ENCODE results near the gene TARS3. TPM values are rescaled to one million over a fixed set of nuclear protein-coding genes. Genes with fewer than 3 reads are reported as not detected.

TARS3 gene
- total RNA-seq, 1 donor from 2014 or later = 6.9 TPM

- DNase-seq (ENCODE audit: extremely low spot score in 2 of 2) = no peak
- H3K9me3 ChIP-seq = no peaks in the 10 kb centered on the region
- no peaks in the 10 kb centered on the region for H3K27me3 ChIP-seq
- no peak overlapping the region for H3K27ac ChIP-seq
- TF ChIP-seq POLR2AphosphoS5 (IDR thresholded peaks at IDR 0.05; ENCODE audit: insufficient read depth in 1 of 2, low read depth in 1 of 2) = no peak
- TF ChIP-seq POLR2A (IDR thresholded peaks at IDR 0.05) = no peak
- TF ChIP-seq CTCF (IDR thresholded peaks at IDR 0.05) = no peak
- H3K4me3 ChIP-seq = no peak overlapping the region
- intact Hi-C loops (cut with DNase I) = no loop called here
- no peaks in the 10 kb centered on the region for H3K36me3 ChIP-seq
- peaks cover 21% of the 10 kb centered on the region for H3K4me1 ChIP-seq
Measured at GRCh38 chr15:101611580-101612299, 112.5 kb downstream of the TARS3 start.

GRCh38 chr15:101611007-101611406, 113.3 kb downstream of the TARS3 start:
- Histone ChIP-seq H3K9me3 (no peaks in the 10 kb centered on the region), H3K4me3 (no peak overlapping the region), H3K36me3 (no peaks in the 10 kb centered on the region), H3K4me1 (peaks cover 14% of the 10 kb centered on the region), H3K27me3 (no peaks in the 10 kb centered on the region), H3K27ac (no peak overlapping the region)
- TF ChIP-seq POLR2AphosphoS5 (IDR thresholded peaks at IDR 0.05; ENCODE audit: insufficient read depth in 1 of 2, low read depth in 1 of 2) (no peak), POLR2A (IDR thresholded peaks at IDR 0.05) (no peak), CTCF (IDR thresholded peaks at IDR 0.05) (no peak)
- intact Hi-C loops (cut with DNase I) = no loop called here
- no peak for DNase-seq (ENCODE audit: extremely low spot score in 2 of 2)

- Histone ChIP-seq H3K27me3 (no peaks in the 10 kb centered on the region), H3K9me3 (no peaks in the 10 kb centered on the region), H3K27ac (no peak overlapping the region), H3K4me3 (no peak overlapping the region), H3K4me1 (peaks cover 10% of the 10 kb centered on the region), H3K36me3 (no peaks in the 10 kb centered on the region)
- TF ChIP-seq POLR2AphosphoS5 (IDR thresholded peaks at IDR 0.05; ENCODE audit: insufficient read depth in 1 of 2, low read depth in 1 of 2) = no peak
- TF ChIP-seq CTCF (IDR thresholded peaks at IDR 0.05) = no peak
- TF ChIP-seq POLR2A (IDR thresholded peaks at IDR 0.05) = no peak
- no peak for DNase-seq (ENCODE audit: extremely low spot score in 2 of 2)
- intact Hi-C loops (cut with DNase I) = no loop called here
Measured at GRCh38 chr15:101610611-101611000, 113.7 kb downstream of the TARS3 start.

GRCh38 chr15:101609742-101610610, 114.3 kb downstream of the TARS3 start:
- H3K4me1 ChIP-seq = peaks cover 7% of the 10 kb centered on the region
- no peaks in the 10 kb centered on the region for H3K9me3 ChIP-seq

More at GRCh38 chr15:101609742-101610610, 114.3 kb downstream of the TARS3 start:
- intact Hi-C loops (cut with DNase I) = no loop called here
- DNase-seq (ENCODE audit: extremely low spot score in 2 of 2) = no peak
- no peak for TF ChIP-seq POLR2AphosphoS5 (IDR thresholded peaks at IDR 0.05; ENCODE audit: insufficient read depth in 1 of 2, low read depth in 1 of 2)
- no peak for TF ChIP-seq CTCF (IDR thresholded peaks at IDR 0.05)
- TF ChIP-seq POLR2A (IDR thresholded peaks at IDR 0.05) = no peak
- Histone ChIP-seq H3K36me3 (no peaks in the 10 kb centered on the region), H3K4me3 (no peak overlapping the region), H3K27ac (no peak overlapping the region), H3K27me3 (no peaks in the 10 kb centered on the region)

All from vagina (tissue), 2 donors.